SU-DHL-6 (cell line): Measurements from ENCODE around the gene ACBD6.

Experiments used
- H2AFZ ChIP-seq: fragments of 200-600 bp; sonication (generic); 2 replicates; pipeline ENCODE4 v1.6.1; 2014; ENCODE audit warnings: low read depth, mild to moderate bottlenecking, moderate library complexity, mixed read lengths, antibody characterized with exemption, low read length; ENCODE audit not compliant: severe bottlenecking
- H3F3A ChIP-seq: fragments of 200-600 bp; shearing (Covaris generic); 2 replicates; pipeline ENCODE4 v1.6.0; 2016; ENCODE audit warnings: antibody characterized with exemption, mild to moderate bottlenecking; ENCODE audit not compliant: insufficient read depth
- H3K27ac ChIP-seq: fragments of 200-600 bp; sonication (generic); 2 replicates; pipeline ENCODE4 v1.5.1; 2016; ENCODE audit warnings: low read depth, mild to moderate bottlenecking, low read length, moderate library complexity, mixed read lengths
- H3K27me3 ChIP-seq: fragments of 200-600 bp; sonication (generic), shearing (Covaris generic); 2 replicates; pipeline ENCODE4 v1.6.0; 2014; ENCODE audit warnings: mild to moderate bottlenecking, low read length
- H3K36me3 ChIP-seq: fragments of 200-600 bp; sonication (generic); 2 replicates; pipeline ENCODE4 v1.6.1; 2014; ENCODE audit warnings: mild to moderate bottlenecking, low read length, mixed read lengths
- H3K4me2 ChIP-seq: fragments of 300-600, 200-600 bp; shearing (Covaris generic), sonication (generic); 2 replicates; pipeline ENCODE4 v1.6.0; 2014; ENCODE audit warnings: low read length, low read depth, mild to moderate bottlenecking; ENCODE audit not compliant: poor library complexity, severe bottlenecking
- H3K4me3 ChIP-seq: fragments of 200-600 bp; sonication (generic); 2 replicates; pipeline ENCODE4 v1.5.1; 2014; ENCODE audit warnings: antibody characterized with exemption, low read length, mild to moderate bottlenecking, mixed read lengths; ENCODE audit not compliant: insufficient read depth, poor library complexity, severe bottlenecking
- H3K79me2 ChIP-seq: fragments of 200-600 bp; sonication (generic); 2 replicates; pipeline ENCODE4 v1.6.1; 2014; ENCODE audit warnings: mild to moderate bottlenecking, low read length, moderate library complexity; ENCODE audit not compliant: insufficient read depth
- H3K9ac ChIP-seq: fragments of 200-600 bp; sonication (generic); 2 replicates; pipeline ENCODE4 v1.7.0; 2014; ENCODE audit warnings: mild to moderate bottlenecking, low read length
- H3K9me2 ChIP-seq: fragments of 200-600 bp; sonication (generic); replicated peaks from 2 replicates; pipeline ENCODE4 v1.6.1; 2014; ENCODE audit warnings: low read length; ENCODE audit not compliant: insufficient read depth
- H3K9me3 ChIP-seq: fragments of 200-600 bp; sonication (generic); 2 replicates; pipeline ENCODE4 v1.6.1; 2014; ENCODE audit warnings: low read length, mixed read lengths; ENCODE audit not compliant: insufficient read depth
- H4K20me1 ChIP-seq: fragments of 200-600 bp; sonication (generic); 2 replicates; pipeline ENCODE4 v1.6.1; 2014; ENCODE audit warnings: low read depth, mild to moderate bottlenecking, antibody characterized with exemption, low read length, moderate library complexity, mixed read lengths
- EZH2phosphoT487 ChIP-seq: fragments of 200-600 bp; sonication (generic), shearing (Covaris generic); conservative IDR thresholded peaks from 2 replicates; pipeline ENCODE4 v1.6.1; 2018; ENCODE audit warnings: mild to moderate bottlenecking, antibody characterized with exemption, low read length, moderate library complexity, mixed read lengths
- TF ChIP-seq, protein P1 (sequence below): fragments of 200-600 bp; sonication (generic); IDR thresholded peaks from one replicate; pipeline ENCODE4 v1.5.1; 2017; ENCODE audit warnings: antibody characterized with exemption, mild to moderate bottlenecking, low read length, moderate library complexity; ENCODE audit not compliant: insufficient read depth, poor library complexity, severe bottlenecking

Gene ACBD6

DNA sequence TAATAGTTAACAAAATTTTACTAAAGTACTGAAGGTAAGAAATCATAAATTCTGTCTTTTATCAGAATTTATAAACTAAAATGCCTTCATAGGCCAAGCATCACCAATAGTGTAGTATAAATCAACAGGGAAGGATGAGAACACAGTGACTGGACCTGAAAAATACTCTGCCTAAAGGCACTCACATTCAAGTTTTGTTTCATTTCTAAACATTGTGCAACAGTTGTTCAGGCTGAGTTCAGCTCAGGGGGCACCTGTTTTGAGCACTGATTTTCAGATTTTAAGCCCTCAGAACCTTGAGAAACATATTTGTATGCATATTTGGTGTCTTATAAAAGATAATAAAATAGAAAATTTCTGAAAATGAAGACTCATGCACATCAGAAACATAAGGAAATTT lies 12.4 kb downstream of the ACBD6 start:
- Histone ChIP-seq H4K20me1 (peaks cover 3% of the 10 kb centered on the region; the same call in 1 of the 2 replicates), H3K9ac (no peak overlapping the region), H3K27me3 (no peaks in the 10 kb centered on the region), H3K27ac (no peak overlapping the region), H3K36me3 (peaks cover 27% of the 10 kb centered on the region), H3K9me2 (no peaks in the 10 kb centered on the region), H3K79me2 (peaks cover 4% of the 10 kb centered on the region), H2AFZ (no peak overlapping the region), H3K4me2 (no peak overlapping the region), H3K9me3 (no peaks in the 10 kb centered on the region), H3K4me3 (no peak overlapping the region), H3F3A (peaks cover under 1% of the 10 kb centered on the region)
- TF ChIP-seq, protein P1, sequence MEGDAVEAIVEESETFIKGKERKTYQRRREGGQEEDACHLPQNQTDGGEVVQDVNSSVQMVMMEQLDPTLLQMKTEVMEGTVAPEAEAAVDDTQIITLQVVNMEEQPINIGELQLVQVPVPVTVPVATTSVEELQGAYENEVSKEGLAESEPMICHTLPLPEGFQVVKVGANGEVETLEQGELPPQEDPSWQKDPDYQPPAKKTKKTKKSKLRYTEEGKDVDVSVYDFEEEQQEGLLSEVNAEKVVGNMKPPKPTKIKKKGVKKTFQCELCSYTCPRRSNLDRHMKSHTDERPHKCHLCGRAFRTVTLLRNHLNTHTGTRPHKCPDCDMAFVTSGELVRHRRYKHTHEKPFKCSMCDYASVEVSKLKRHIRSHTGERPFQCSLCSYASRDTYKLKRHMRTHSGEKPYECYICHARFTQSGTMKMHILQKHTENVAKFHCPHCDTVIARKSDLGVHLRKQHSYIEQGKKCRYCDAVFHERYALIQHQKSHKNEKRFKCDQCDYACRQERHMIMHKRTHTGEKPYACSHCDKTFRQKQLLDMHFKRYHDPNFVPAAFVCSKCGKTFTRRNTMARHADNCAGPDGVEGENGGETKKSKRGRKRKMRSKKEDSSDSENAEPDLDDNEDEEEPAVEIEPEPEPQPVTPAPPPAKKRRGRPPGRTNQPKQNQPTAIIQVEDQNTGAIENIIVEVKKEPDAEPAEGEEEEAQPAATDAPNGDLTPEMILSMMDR: no peak
- TF ChIP-seq EZH2phosphoT487: no peak

GRCh38 chr1:180489313-180489712 lies 13.1 kb downstream of the ACBD6 start:
- Histone ChIP-seq H3K79me2 (peaks cover 1% of the 10 kb centered on the region), H3F3A (no peaks in the 10 kb centered on the region), H3K4me3 (no peak overlapping the region), H3K36me3 (peaks cover 22% of the 10 kb centered on the region), H3K27me3 (no peaks in the 10 kb centered on the region), H4K20me1 (0 out of 2 replicates have a peak, but pooled peaks cover 3% of the 10 kb centered on the region), H3K9me2 (no peaks in the 10 kb centered on the region), H3K4me2 (no peak overlapping the region), H3K9ac (no peak overlapping the region), H3K27ac (no peak overlapping the region), H2AFZ (no peak overlapping the region), H3K9me3 (no peaks in the 10 kb centered on the region)
- TF ChIP-seq EZH2phosphoT487: no peak
- TF ChIP-seq, protein P1: no peak

DNA sequence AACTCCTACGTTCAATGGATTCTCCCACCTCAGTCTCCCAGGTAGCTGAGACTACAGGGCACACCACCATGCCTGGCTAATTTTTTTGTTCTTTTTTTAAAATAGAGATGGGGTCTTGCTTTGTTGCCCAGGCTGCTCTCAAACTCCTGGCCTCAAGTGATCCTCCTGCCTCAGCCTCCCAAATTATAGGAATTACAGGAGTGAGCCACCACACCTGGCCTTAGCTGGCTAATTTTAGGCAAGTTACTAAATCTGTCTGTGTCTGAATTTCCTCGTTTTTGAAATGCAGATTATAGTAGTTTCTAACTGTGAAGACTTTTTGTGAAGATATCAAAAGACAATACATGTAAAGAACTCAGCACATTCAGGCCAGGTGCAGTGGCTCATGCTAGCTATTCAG lies 13.7 kb downstream of the ACBD6 start:
- Histone ChIP-seq H3K9ac (no peak overlapping the region), H3K36me3 (peaks cover 16% of the 10 kb centered on the region), H3K27ac (no peak overlapping the region), H3K79me2 (no peaks in the 10 kb centered on the region; the same call in 1 of the 2 replicates), H3K4me3 (no peak overlapping the region), H3K27me3 (no peaks in the 10 kb centered on the region), H4K20me1 (0 out of 2 replicates have a peak, but pooled peaks cover 3% of the 10 kb centered on the region), H2AFZ (no peak overlapping the region), H3K9me2 (no peaks in the 10 kb centered on the region), H3K9me3 (no peaks in the 10 kb centered on the region), H3K4me2 (no peak overlapping the region), H3F3A (peaks cover 4% of the 10 kb centered on the region; the same call in 1 of the 2 replicates)
- TF ChIP-seq EZH2phosphoT487: no peak
- TF ChIP-seq, protein P1: no peak
